MCF 10A (cell line): ENCODE measurements around the gene KATNA1. TPM values are rescaled to one million over a fixed set of nuclear protein-coding genes. Genes with fewer than 3 reads are reported as not detected.

Experiments used
- Bru-seq: library from RNA; stranded (reverse); fragments of 400-500 nt; gene quantifications from one replicate; lab custom pipeline; 2021; lab: Mats Ljungman, UMichigan
- BruChase-seq, 2 experiments: library from RNA; stranded (reverse); fragments of 400-500 nt; gene quantifications; one replicate each; lab custom pipeline; 2021; lab: Mats Ljungman, UMichigan
- BruUV-seq: library from RNA; stranded (reverse); fragments of 400-500 nt; replicated peaks from 2 replicates; lab custom pipeline; 2021; lab: Mats Ljungman, UMichigan
- CTCF ChIA-PET: fragments of 300-600 bp; sonication (Branson Sonifier 250); formaldehyde crosslinking; extraction: SDS; loops from one replicate; lab custom pipeline; 2021; ENCODE audit warnings: antibody characterized with exemption, inconsistent platforms; lab: Yijun Ruan, JAX
- POLR2A ChIA-PET: fragments of 300-600, 350-650 bp; sonication (Branson Sonifier 250); formaldehyde crosslinking; extraction: SDS; loops from one replicate; lab custom pipeline; 2020; ENCODE audit warnings: antibody characterized with exemption, inconsistent platforms; lab: Yijun Ruan, JAX
- DNase-seq: peaks from one replicate; pipeline ENCODE4 v3.0.0-alpha.2; 2018; ENCODE audit not compliant: unreplicated experiment
- H3K27ac Mint-ChIP-seq: one replicate; pipeline ENCODE4 v1.8.0; 2022; ENCODE audit warnings: mild to moderate bottlenecking, low read depth, mixed read lengths; ENCODE audit not compliant: unreplicated experiment
- H3K27me3 Mint-ChIP-seq: one replicate; pipeline ENCODE4 v1.8.0; 2022; ENCODE audit warnings: mixed read lengths; ENCODE audit not compliant: insufficient read depth, unreplicated experiment
- H3K36me3 Mint-ChIP-seq: one replicate; pipeline ENCODE4 v1.8.0; 2022; ENCODE audit warnings: mild to moderate bottlenecking, moderate library complexity, mixed read lengths; ENCODE audit not compliant: insufficient read depth, unreplicated experiment
- H3K4me1 Mint-ChIP-seq: one replicate; pipeline ENCODE4 v1.8.0; 2022; ENCODE audit warnings: mixed read lengths; ENCODE audit not compliant: insufficient read depth, unreplicated experiment
- H3K4me3 Mint-ChIP-seq: one replicate; pipeline ENCODE4 v1.8.0; 2022; ENCODE audit warnings: mild to moderate bottlenecking, moderate library complexity, mixed read lengths; ENCODE audit not compliant: unreplicated experiment
- H3K9me3 Mint-ChIP-seq: one replicate; pipeline ENCODE4 v1.8.0; 2022; ENCODE audit warnings: mixed read lengths; ENCODE audit not compliant: unreplicated experiment
- intact Hi-C: fragments of 100-400 bp; cut with micrococcal nuclease; formaldehyde crosslinking; loops from 2 replicates; pipeline ENCODE4 v1.14.1; 2022
- long read RNA-seq: library from polyadenylated mRNA; stranded (forward); transcript quantifications from one replicate; pipeline ENCODE4 v2.0.0, GENCODE V29; 2022
- total RNA-seq: library from RNA; stranded (reverse); gene quantifications from 2 replicates; pipeline ENCODE4 v1.2.3, GENCODE V29; 2022
- TF ChIP-seq, protein P1 (sequence below): fragments of 200-600 bp; IDR thresholded peaks from one replicate; pipeline ENCODE4 v1.8.0; 2022; ENCODE audit warnings: antibody characterized with exemption, mild to moderate bottlenecking; ENCODE audit not compliant: unreplicated experiment

KATNA1 gene
- total RNA-seq (23.2 and 25.8 TPM in 2 replicates), Bru-seq, nascent RNA (percentile 60 among the genes with signal in this experiment), BruChase-seq, experiment 1, labeled RNA remaining after a 6-hour chase (percentile 59 among the genes with signal in this experiment), BruChase-seq, experiment 2, labeled RNA remaining after a 2-hour chase (percentile 61 among the genes with signal in this experiment)
- long read RNA-seq, transcript KATNA1-203 (11 exons, 1,984 nt): major isoform, 77 of 94 reads
- long read RNA-seq, partial matches to known transcripts: 2 of 94 reads
- long read RNA-seq, other reads (novel, unspliced or antisense): 15 of 94 reads

DNA sequence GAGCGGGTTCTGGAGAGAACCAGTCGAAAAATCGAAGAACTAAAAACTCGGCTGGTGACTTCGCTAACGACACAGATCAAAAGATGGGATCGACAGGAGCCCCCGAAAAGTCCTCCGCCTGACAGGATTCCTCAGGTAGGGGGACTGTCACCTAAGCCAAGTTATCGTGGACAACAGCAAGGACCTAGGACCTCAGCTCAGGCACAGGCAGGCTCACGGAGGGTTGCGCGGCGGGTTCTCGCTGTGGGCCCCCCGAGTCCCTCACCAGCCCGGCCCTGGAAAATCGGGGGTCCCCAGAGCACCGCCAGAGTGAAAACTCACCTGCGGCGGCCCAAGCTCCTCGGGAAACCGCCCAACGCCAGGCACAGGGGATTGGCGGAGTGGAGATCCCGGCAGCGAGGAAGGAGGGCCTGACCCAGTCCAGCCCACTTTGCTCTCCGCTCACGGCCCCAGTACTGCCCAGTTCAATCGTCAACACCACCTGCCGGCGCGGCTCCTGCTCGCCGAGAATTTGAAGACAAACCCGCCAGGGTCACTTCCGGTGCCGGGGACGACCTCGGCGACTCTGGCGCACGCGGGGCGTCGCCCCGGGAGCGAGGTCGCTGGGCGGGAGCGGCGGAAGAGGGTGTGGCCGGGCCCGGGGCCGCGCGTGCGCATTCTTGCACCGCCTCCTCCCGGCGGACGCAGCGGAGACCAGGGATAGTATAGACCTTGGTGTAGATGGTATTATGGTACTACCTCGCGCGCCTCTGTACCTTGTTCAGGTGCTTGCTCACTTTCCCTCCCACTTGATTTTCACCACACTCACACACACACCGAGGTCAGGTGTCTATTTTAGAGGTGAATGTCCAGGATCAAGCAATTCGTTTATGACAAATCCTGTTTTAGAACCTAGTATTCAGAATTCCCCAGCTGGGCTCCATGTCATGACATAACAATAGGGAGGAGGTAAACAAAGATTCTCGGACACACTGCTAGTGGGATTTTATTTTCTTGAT lies at the start of gene KATNA1:
Gene KATNA1 (minus strand): TSS at position 567 of the 998 bp plus-strand sequence. CDS start 10,167 bp downstream, outside the sequence.
- POLR2A ChIA-PET: interaction anchor here (0.6 to 3.6 kb wide), 20 partner anchors 9 to 1419 kb away, joined by 3 to 72 read pairs (median 6); partner anchors contain the start of genes GINM1, LATS1, MTHFD1L and NUP43

DNA sequence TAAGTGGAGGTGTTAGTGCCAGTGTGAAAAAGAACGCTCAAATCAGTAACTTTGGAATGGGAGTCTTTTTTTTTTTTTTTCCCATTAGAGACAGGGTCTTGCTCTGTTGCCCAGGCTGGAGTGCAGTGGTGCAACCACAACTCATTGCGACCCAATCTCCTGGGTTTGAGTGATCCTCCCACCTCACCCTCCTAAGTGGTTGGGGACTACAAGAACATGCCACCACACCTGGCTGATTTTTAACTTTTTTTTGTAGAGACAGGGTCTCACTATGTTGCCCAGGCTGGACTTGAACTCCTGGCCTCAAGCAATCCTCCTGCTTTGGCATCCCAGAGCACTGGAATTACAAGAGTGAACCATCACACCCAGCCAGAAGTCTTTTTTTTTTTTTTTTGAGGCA lies 49.7 kb upstream of the KATNA1 start:
- no peaks in the 10 kb centered on the region for H3K27me3 Mint-ChIP-seq
- POLR2A ChIA-PET: interaction anchor here (0.6 to 7.4 kb wide), 8 partner anchors 8 to 1413 kb away, joined by 3 to 96 read pairs (median 8); partner anchors contain the start of genes KATNA1, LATS1, PCMT1 and PPIL4
- no peaks in the 10 kb centered on the region for H3K9me3 Mint-ChIP-seq
- H3K4me3 Mint-ChIP-seq: no peak overlapping the region
- peaks cover 11% of the 10 kb centered on the region for H3K4me1 Mint-ChIP-seq
- peaks cover 12% of the 10 kb centered on the region for H3K36me3 Mint-ChIP-seq
- CTCF ChIA-PET: interaction anchor here (0.6 to 1.1 kb wide), 4 partner anchors 19 to 571 kb away, joined by 3 to 4 read pairs (median 3); no protein-coding TSS in a partner anchor
- no peak for DNase-seq
- no TSS peak for BruUV-seq
- H3K27ac Mint-ChIP-seq: no peak overlapping the region
- intact Hi-C loops: no loop called here
- TF ChIP-seq, protein P1, sequence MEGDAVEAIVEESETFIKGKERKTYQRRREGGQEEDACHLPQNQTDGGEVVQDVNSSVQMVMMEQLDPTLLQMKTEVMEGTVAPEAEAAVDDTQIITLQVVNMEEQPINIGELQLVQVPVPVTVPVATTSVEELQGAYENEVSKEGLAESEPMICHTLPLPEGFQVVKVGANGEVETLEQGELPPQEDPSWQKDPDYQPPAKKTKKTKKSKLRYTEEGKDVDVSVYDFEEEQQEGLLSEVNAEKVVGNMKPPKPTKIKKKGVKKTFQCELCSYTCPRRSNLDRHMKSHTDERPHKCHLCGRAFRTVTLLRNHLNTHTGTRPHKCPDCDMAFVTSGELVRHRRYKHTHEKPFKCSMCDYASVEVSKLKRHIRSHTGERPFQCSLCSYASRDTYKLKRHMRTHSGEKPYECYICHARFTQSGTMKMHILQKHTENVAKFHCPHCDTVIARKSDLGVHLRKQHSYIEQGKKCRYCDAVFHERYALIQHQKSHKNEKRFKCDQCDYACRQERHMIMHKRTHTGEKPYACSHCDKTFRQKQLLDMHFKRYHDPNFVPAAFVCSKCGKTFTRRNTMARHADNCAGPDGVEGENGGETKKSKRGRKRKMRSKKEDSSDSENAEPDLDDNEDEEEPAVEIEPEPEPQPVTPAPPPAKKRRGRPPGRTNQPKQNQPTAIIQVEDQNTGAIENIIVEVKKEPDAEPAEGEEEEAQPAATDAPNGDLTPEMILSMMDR: no peak

More for the DNA sequence above, at the start of gene KATNA1:
- intact Hi-C loops: loop anchor here (1.0 to 5.0 kb wide), 2 partner anchors 69 to 101 kb away; partner anchors contain the start of gene PPIL4
- Mint-ChIP-seq H3K27ac (peak within 1 kb of the TSS; percentile 82), H3K4me3 (peak within 1 kb of the TSS; percentile 85), H3K36me3 (peaks cover 6% of the 10 kb centered on the region), H3K4me1 (peaks cover 6% of the 10 kb centered on the region), H3K27me3 (no peaks in the 10 kb centered on the region), H3K9me3 (no peaks in the 10 kb centered on the region)
- DNase-seq: peak; percentile 93
- TF ChIP-seq, protein P1: no peak
- CTCF ChIA-PET: interaction anchor here (0.8 kb wide), 1 partner anchor 84 kb away, joined by 3 read pairs; no protein-coding TSS in a partner anchor
- TSS peak; percentile 56 for BruUV-seq

DNA sequence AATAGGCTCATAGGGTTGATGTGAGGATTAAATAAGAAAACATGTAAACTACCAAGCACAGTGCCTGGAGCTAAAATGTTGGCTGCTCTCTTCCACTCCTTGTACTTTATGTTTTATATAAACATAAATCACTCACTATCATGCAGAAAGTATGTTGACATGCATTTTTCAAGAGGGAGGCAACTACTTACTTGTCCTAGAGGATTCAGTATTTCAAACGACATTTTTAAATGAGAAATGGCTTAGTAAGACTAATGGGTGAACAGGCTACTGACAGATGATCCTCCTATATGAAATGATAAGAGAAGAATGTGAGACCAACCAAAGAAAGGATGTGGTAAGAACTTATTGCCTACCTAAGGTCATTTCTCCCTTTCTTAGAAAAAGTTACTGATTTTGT lies 48.4 kb upstream of the KATNA1 start:
- peaks cover 22% of the 10 kb centered on the region for H3K36me3 Mint-ChIP-seq
- no peak overlapping the region for H3K4me3 Mint-ChIP-seq
- DNase-seq: peak; percentile 21
- no peaks in the 10 kb centered on the region for H3K9me3 Mint-ChIP-seq
- H3K27ac Mint-ChIP-seq: peak overlapping the region; percentile 87
- no TSS peak for BruUV-seq
- ChIA-PET POLR2A (interaction anchor here (0.6 to 7.4 kb wide), 12 partner anchors 13 to 152 kb away, joined by 3 to 96 read pairs (median 4); partner anchors contain the start of genes KATNA1, LATS1, NUP43 and PCMT1), CTCF (interaction anchor here (0.6 kb wide), 1 partner anchor 157 kb away, joined by 4 read pairs; no protein-coding TSS in a partner anchor)
- peaks cover 14% of the 10 kb centered on the region for H3K4me1 Mint-ChIP-seq
- TF ChIP-seq, protein P1: no peak
- no peaks in the 10 kb centered on the region for H3K27me3 Mint-ChIP-seq
- intact Hi-C loops: no loop called here
